GM19240 (cell line): ENCODE results near the gene FANCF.
A peak's percentile ranks its signal among the peaks of the same experiment; 100 is the strongest.
"Not testable (repeated sequence)": the region's sequence is repeated elsewhere in the genome, so short reads cannot be mapped to it uniquely, and the experiment has no call there.

ENCODE experiments used
- DNase-seq: peaks from one replicate; pipeline ENCODE4 v3.0.0; 2011; ENCODE audit warnings: low spot score; ENCODE audit not compliant: insufficient read length

Gene FANCF

GRCh38 chr11:22625448-22626287 is at the start of gene FANCF:
Gene FANCF (minus strand): TSS chr11:22625823. CDS start chr11:22625810, 13 bp downstream.
- DNase-seq: peak; percentile 37

- no peak for DNase-seq
Observed at GRCh38 chr11:22674470-22675439, 49.1 kb upstream of the FANCF start.

GRCh38 chr11:22671751-22672150 is 46.1 kb upstream of the FANCF start:
- no peak for DNase-seq

- no peak for DNase-seq
Observed at GRCh38 chr11:22670830-22671229, 45.2 kb upstream of the FANCF start.

GRCh38 chr11:22669368-22669767 is 43.7 kb upstream of the FANCF start:
- no peak for DNase-seq

GRCh38 chr11:22668005-22668796 is 42.6 kb upstream of the FANCF start:
- DNase-seq: no peak

- DNase-seq: no peak
Observed at GRCh38 chr11:22666688-22667439, 41.2 kb upstream of the FANCF start.

GRCh38 chr11:22666325-22666687 is 40.7 kb upstream of the FANCF start, which contains the start of gene GAS2:
Gene GAS2 (plus strand): TSS chr11:22666611. CDS start chr11:22674870, 8,259 bp downstream.
- DNase-seq: no peak

GRCh38 chr11:22659783-22660182 is 34.2 kb upstream of the FANCF start:
- DNase-seq: no peak

- DNase-seq: no peak
Observed at GRCh38 chr11:22657101-22657694, 31.6 kb upstream of the FANCF start.

GRCh38 chr11:22656130-22656529 is 30.5 kb upstream of the FANCF start:
- no peak for DNase-seq

GRCh38 chr11:22652346-22652745 is 26.7 kb upstream of the FANCF start:
- DNase-seq: not testable (repeated sequence)

- no peak for DNase-seq
Observed at GRCh38 chr11:22641559-22641958, 15.9 kb upstream of the FANCF start.

GRCh38 chr11:22640862-22641261 is 15.2 kb upstream of the FANCF start:
- no peak for DNase-seq

- DNase-seq: no peak
Observed at GRCh38 chr11:22635689-22636088, 10.1 kb upstream of the FANCF start.

- no peak for DNase-seq
Observed at GRCh38 chr11:22634897-22635629, 9.4 kb upstream of the FANCF start.

GRCh38 chr11:22633354-22633902 is 7.8 kb upstream of the FANCF start:
- DNase-seq: no peak

GRCh38 chr11:22627421-22627820 is 1.8 kb upstream of the FANCF start:
- no peak for DNase-seq

GRCh38 chr11:22626573-22627239 is 1.1 kb upstream of the FANCF start:
- no peak for DNase-seq
